ENCODE data around the gene KHDC4.
"Not testable (repeated sequence)": the region's sequence is repeated elsewhere in the genome, so short reads cannot be mapped to it uniquely, and the experiment has no call there.

The KHDC4 gene

DNA sequence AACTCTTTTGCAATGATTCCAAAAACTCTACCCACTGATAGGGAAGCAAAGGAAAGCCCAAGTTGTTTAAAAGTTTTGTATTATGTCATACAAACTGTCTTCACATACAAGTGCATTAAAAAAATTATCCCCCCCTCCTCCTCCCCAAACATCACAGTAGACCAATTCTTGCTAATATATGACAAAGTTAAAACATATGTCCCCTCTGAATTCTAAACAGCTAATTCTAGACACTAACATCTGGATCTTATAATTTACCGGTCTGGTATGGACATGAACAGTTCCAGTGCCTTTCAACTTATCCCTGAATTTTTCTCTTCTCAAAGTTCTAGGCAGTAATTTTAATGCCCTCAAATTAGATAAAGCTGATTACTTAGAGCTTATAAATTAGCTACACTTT is 36.5 kb downstream of the KHDC4 start:
- WGBS, 2 experiments (ENCODE audit: insufficient coverage in 2 of 2), result 100% methylated on average over 1 of the region's 1 CpG
- H3K36me3 ChIP-seq (ENCODE audit: control insufficient read depth, insufficient read depth, low read length), result peaks cover 68% of the 10 kb centered on the region

DNA sequence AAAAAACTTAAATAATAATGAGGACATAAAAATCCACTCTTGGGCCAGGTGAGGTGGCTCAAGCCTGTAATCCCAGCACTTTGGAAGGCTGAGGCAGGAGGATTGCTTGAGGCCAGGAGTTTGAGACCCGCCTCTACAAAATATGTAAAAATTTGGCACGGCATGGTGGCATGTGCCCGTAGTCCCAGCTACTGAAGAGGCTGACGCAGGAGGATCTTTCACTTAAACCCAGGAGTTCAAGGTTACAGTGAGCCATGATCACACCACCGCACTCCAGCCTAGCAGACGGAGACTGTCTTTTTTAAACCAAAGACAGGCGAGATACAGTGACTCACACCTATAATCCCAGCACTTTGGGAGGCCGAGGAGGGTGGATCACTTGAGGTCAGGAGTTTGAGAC is 37.7 kb downstream of the KHDC4 start:
- not testable (repeated sequence) for H3K27ac ChIP-seq (ENCODE audit: low read depth, low read length, severe bottlenecking); H3K4me1 ChIP-seq (ENCODE audit: control insufficient read depth, insufficient read depth, low read length, poor library complexity, severe bottlenecking); H3K4me3 ChIP-seq (ENCODE audit: extremely low read depth, insufficient read depth, low read length, poor library complexity, severe bottlenecking); H3K9me3 ChIP-seq (ENCODE audit: control insufficient read depth, low read length)
- H3K36me3 ChIP-seq (ENCODE audit: control insufficient read depth, insufficient read depth, low read length), result peaks cover 59% of the 10 kb centered on the region
- WGBS, 2 experiments (ENCODE audit: insufficient coverage in 2 of 2), result 97% methylated on average over 6 of the region's 8 CpGs

More for the DNA sequence above, 36.5 kb downstream of the KHDC4 start:
- H3K27ac ChIP-seq (ENCODE audit: low read depth, low read length, severe bottlenecking), result no peak overlapping the region
- no peaks in the 10 kb centered on the region for H3K9me3 ChIP-seq (ENCODE audit: control insufficient read depth, low read length)
- peaks cover 6% of the 10 kb centered on the region for H3K4me1 ChIP-seq (ENCODE audit: control insufficient read depth, insufficient read depth, low read length, poor library complexity, severe bottlenecking)
- H3K4me3 ChIP-seq (ENCODE audit: extremely low read depth, insufficient read depth, low read length, poor library complexity, severe bottlenecking), result no peak overlapping the region

GRCh38 chr1:155895617-155896016 is 38.6 kb downstream of the KHDC4 start:
- H3K9me3 ChIP-seq (ENCODE audit: control insufficient read depth, low read length), result not testable (repeated sequence)
- 91 to 100% methylated on average over 2 to 4 of the region's 6 CpGs for WGBS, 2 experiments (ENCODE audit: insufficient coverage in 2 of 2)

GRCh38 chr1:155893389-155894142 is 40.6 kb downstream of the KHDC4 start:
- Histone ChIP-seq H3K36me3 (ENCODE audit: control insufficient read depth, insufficient read depth, low read length) (peaks cover 29% of the 10 kb centered on the region), H3K4me1 (ENCODE audit: control insufficient read depth, insufficient read depth, low read length, poor library complexity, severe bottlenecking) (peaks cover 6% of the 10 kb centered on the region), H3K4me3 (ENCODE audit: extremely low read depth, insufficient read depth, low read length, poor library complexity, severe bottlenecking) (no peak overlapping the region), H3K9me3 (ENCODE audit: control insufficient read depth, low read length) (no peaks in the 10 kb centered on the region), H3K27ac (ENCODE audit: low read depth, low read length, severe bottlenecking) (peak overlapping the region; percentile 67)
- WGBS, 2 experiments (ENCODE audit: insufficient coverage in 2 of 2), result 94 to 97% methylated on average over 7 to 8 of the region's 10 CpGs

More at GRCh38 chr1:155895617-155896016, 38.6 kb downstream of the KHDC4 start:
- not testable (repeated sequence) for H3K27ac ChIP-seq (ENCODE audit: low read depth, low read length, severe bottlenecking); H3K4me1 ChIP-seq (ENCODE audit: control insufficient read depth, insufficient read depth, low read length, poor library complexity, severe bottlenecking); H3K4me3 ChIP-seq (ENCODE audit: extremely low read depth, insufficient read depth, low read length, poor library complexity, severe bottlenecking)
- H3K36me3 ChIP-seq (ENCODE audit: control insufficient read depth, insufficient read depth, low read length), result peaks cover 50% of the 10 kb centered on the region

DNA sequence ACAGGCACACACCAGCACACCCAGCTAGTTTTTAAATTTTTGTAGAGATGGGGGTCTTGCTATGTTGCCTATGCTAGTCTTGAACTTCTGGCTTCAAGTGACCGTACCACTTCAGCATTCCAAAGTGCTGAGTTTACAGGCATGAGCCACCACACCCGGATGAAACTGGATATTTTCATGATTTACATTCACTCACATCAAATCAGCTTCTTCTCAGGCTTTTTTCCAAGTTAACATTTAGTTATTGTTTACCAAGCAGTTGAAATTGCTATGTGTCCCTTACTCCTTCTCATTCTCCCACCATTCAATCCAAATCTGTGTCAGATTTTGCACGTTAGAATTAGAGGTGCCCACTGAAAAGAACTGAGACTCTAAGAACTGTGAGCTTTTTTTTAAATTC is 41.4 kb downstream of the KHDC4 start:
- no peak overlapping the region for H3K4me3 ChIP-seq (ENCODE audit: extremely low read depth, insufficient read depth, low read length, poor library complexity, severe bottlenecking)
- H3K4me1 ChIP-seq (ENCODE audit: control insufficient read depth, insufficient read depth, low read length, poor library complexity, severe bottlenecking), result peaks cover 6% of the 10 kb centered on the region
- peaks cover 22% of the 10 kb centered on the region for H3K36me3 ChIP-seq (ENCODE audit: control insufficient read depth, insufficient read depth, low read length)
- H3K9me3 ChIP-seq (ENCODE audit: control insufficient read depth, low read length), result no peaks in the 10 kb centered on the region
- peak overlapping the region; percentile 67 for H3K27ac ChIP-seq (ENCODE audit: low read depth, low read length, severe bottlenecking)
- WGBS, 2 experiments (ENCODE audit: insufficient coverage in 2 of 2), result 51 to 66% methylated on average over 2 to 3 of the region's 3 CpGs

- H3K36me3 ChIP-seq (ENCODE audit: control insufficient read depth, insufficient read depth, low read length), result no peaks in the 10 kb centered on the region
- no peak overlapping the region for H3K27ac ChIP-seq (ENCODE audit: low read depth, low read length, severe bottlenecking)
- WGBS, 2 experiments (ENCODE audit: insufficient coverage in 2 of 2), result 67 to 92% methylated on average over 1 to 2 of the region's 3 CpGs
- no peak overlapping the region for H3K4me3 ChIP-seq (ENCODE audit: extremely low read depth, insufficient read depth, low read length, poor library complexity, severe bottlenecking)
- H3K4me1 ChIP-seq (ENCODE audit: control insufficient read depth, insufficient read depth, low read length, poor library complexity, severe bottlenecking), result peaks cover 6% of the 10 kb centered on the region
- H3K9me3 ChIP-seq (ENCODE audit: control insufficient read depth, low read length), result no peaks in the 10 kb centered on the region
Observed at GRCh38 chr1:155890251-155890650, 44.0 kb downstream of the KHDC4 start.

- Histone ChIP-seq H3K4me1 (ENCODE audit: control insufficient read depth, insufficient read depth, low read length, poor library complexity, severe bottlenecking) (peaks cover 6% of the 10 kb centered on the region), H3K4me3 (ENCODE audit: extremely low read depth, insufficient read depth, low read length, poor library complexity, severe bottlenecking) (no peak overlapping the region), H3K27ac (ENCODE audit: low read depth, low read length, severe bottlenecking) (no peak overlapping the region), H3K36me3 (ENCODE audit: control insufficient read depth, insufficient read depth, low read length) (no peaks in the 10 kb centered on the region), H3K9me3 (ENCODE audit: control insufficient read depth, low read length) (no peaks in the 10 kb centered on the region)
- 83 to 100% methylated on average over 1 of the region's 2 CpGs for WGBS, 2 experiments (ENCODE audit: insufficient coverage in 2 of 2)
Observed at GRCh38 chr1:155889566-155889965, 44.6 kb downstream of the KHDC4 start.

DNA sequence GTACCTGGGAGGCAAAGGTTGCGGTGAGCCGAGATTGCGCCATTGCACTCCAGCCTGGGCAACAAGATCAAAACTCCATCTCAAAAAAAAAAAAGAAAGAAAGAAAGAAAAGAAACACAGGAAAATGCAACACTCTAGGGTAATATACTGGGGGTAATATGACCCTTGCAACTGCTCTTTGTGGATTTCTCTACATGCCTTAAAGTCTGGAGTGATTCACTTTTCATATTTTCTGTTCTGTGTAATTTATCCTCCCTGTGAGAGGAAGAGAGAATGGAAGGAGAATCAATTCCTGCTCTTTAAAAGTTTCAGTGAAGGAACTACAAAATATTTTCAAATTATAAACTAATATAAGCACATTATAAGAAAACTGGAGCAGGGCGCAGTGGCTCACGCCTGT is 45.7 kb downstream of the KHDC4 start:
- 88 to 93% methylated on average over 2 of the region's 5 CpGs for WGBS, 2 experiments (ENCODE audit: insufficient coverage in 2 of 2)
- no peak overlapping the region for H3K4me3 ChIP-seq (ENCODE audit: extremely low read depth, insufficient read depth, low read length, poor library complexity, severe bottlenecking)
- peaks cover 6% of the 10 kb centered on the region for H3K4me1 ChIP-seq (ENCODE audit: control insufficient read depth, insufficient read depth, low read length, poor library complexity, severe bottlenecking)
- H3K9me3 ChIP-seq (ENCODE audit: control insufficient read depth, low read length), result no peaks in the 10 kb centered on the region
- H3K36me3 ChIP-seq (ENCODE audit: control insufficient read depth, insufficient read depth, low read length), result no peaks in the 10 kb centered on the region
- no peak overlapping the region for H3K27ac ChIP-seq (ENCODE audit: low read depth, low read length, severe bottlenecking)

DNA sequence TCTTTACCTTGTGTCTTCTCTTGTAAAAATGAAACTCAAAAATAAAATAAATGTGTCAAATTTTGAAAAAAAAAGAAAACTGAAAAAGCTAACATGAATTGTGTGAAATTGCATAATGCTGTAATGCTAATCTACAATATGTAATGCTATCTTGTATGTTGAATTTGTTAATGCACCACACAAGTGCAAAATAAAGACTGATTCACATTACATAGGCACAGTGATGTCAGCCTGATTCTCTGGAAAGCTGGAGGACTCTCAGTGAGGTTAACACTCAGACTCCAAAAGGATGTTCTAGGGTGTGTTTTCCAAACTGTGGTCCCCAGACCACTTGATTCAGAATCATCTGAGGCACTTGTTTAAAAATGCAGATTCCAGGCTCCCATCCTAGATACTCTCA is 49.2 kb downstream of the KHDC4 start:
- H3K4me1 ChIP-seq (ENCODE audit: control insufficient read depth, insufficient read depth, low read length, poor library complexity, severe bottlenecking), result no peaks in the 10 kb centered on the region
- H3K9me3 ChIP-seq (ENCODE audit: control insufficient read depth, low read length), result no peaks in the 10 kb centered on the region
- no peak overlapping the region for H3K27ac ChIP-seq (ENCODE audit: low read depth, low read length, severe bottlenecking)
- H3K36me3 ChIP-seq (ENCODE audit: control insufficient read depth, insufficient read depth, low read length), result no peaks in the 10 kb centered on the region
- no peak overlapping the region for H3K4me3 ChIP-seq (ENCODE audit: extremely low read depth, insufficient read depth, low read length, poor library complexity, severe bottlenecking)

GRCh38 chr1:155884031-155884960 is 49.9 kb downstream of the KHDC4 start:
- Histone ChIP-seq H3K36me3 (ENCODE audit: control insufficient read depth, insufficient read depth, low read length) (no peaks in the 10 kb centered on the region), H3K4me1 (ENCODE audit: control insufficient read depth, insufficient read depth, low read length, poor library complexity, severe bottlenecking) (no peaks in the 10 kb centered on the region), H3K9me3 (ENCODE audit: control insufficient read depth, low read length) (no peaks in the 10 kb centered on the region), H3K4me3 (ENCODE audit: extremely low read depth, insufficient read depth, low read length, poor library complexity, severe bottlenecking) (no peak overlapping the region), H3K27ac (ENCODE audit: low read depth, low read length, severe bottlenecking) (no peak overlapping the region)
- WGBS, 2 experiments (ENCODE audit: insufficient coverage in 2 of 2), result 89 to 94% methylated on average over 5 to 8 of the region's 9 CpGs

DNA sequence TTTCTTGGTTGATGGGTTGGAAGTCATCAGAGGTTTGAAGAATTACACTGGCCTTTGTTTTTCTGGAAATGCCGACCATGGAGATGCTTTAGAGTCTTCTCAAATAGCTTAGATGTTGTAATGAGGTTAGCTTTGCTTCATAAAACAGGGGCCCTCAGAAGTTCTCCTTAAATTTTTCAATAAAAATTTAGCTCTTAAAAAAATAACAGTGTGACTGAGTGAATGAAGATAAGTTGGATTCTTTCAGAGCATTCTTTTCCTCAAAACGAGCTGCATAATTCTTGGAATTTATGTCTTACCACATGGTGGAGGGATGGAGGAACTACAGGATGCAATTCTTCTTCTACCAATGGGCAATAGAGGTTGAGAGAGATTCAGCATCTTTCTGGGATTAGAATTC is 51.4 kb downstream of the KHDC4 start:
- Histone ChIP-seq H3K9me3 (ENCODE audit: control insufficient read depth, low read length) (no peaks in the 10 kb centered on the region), H3K36me3 (ENCODE audit: control insufficient read depth, insufficient read depth, low read length) (no peaks in the 10 kb centered on the region), H3K27ac (ENCODE audit: low read depth, low read length, severe bottlenecking) (no peak overlapping the region), H3K4me3 (ENCODE audit: extremely low read depth, insufficient read depth, low read length, poor library complexity, severe bottlenecking) (no peak overlapping the region), H3K4me1 (ENCODE audit: control insufficient read depth, insufficient read depth, low read length, poor library complexity, severe bottlenecking) (no peaks in the 10 kb centered on the region)
- WGBS, 2 experiments (ENCODE audit: insufficient coverage in 2 of 2), result no CpG with 5 or more reads among the region's 2 CpGs

Measured in mesodermal cell (in vitro differentiated cells).